WERI-Rb-1 (cell line): ENCODE results near the gene TPRA1.

ENCODE experiments used
- DNase-seq: peaks from one replicate; pipeline ENCODE4 v3.0.0-alpha.2; 2020
- H3K27ac ChIP-seq: fragments of 250-450 bp; sonication (Bioruptor Pico); 2 replicates; pipeline ENCODE4 v1.5.1; 2020; ENCODE audit warnings: mild to moderate bottlenecking, moderate library complexity
- H3K27me3 ChIP-seq: fragments of 250-450 bp; sonication (Bioruptor Pico); 2 replicates; pipeline ENCODE4 v1.5.1; 2021; ENCODE audit warnings: mild to moderate bottlenecking, low read depth, moderate library complexity; ENCODE audit not compliant: insufficient read depth, severe bottlenecking
- H3K36me3 ChIP-seq: fragments of 250-450 bp; sonication (Bioruptor Pico); 2 replicates; pipeline ENCODE4 v1.5.1; 2020; ENCODE audit warnings: mild to moderate bottlenecking, moderate library complexity
- H3K4me3 ChIP-seq: 2 replicates; pipeline ENCODE4 v1.5.1; 2011; ENCODE audit warnings: low read depth, mild to moderate bottlenecking, control low read depth, low read length
- H3K9me3 ChIP-seq: fragments of 250-450 bp; sonication (Bioruptor Pico); 2 replicates; pipeline ENCODE4 v1.5.1; 2021; ENCODE audit warnings: mild to moderate bottlenecking, moderate library complexity; ENCODE audit not compliant: severe bottlenecking
- CTCF ChIP-seq: IDR thresholded peaks from 2 replicates; pipeline ENCODE4 v1.5.1; 2011; ENCODE audit warnings: low read depth, mild to moderate bottlenecking, control low read depth, inconsistent platforms, low read length

The TPRA1 gene

GRCh38 chr3:127574880-127575878 lies 15.4 kb downstream of the TPRA1 start:
- Histone ChIP-seq H3K4me3 (no peak overlapping the region), H3K27ac (no peak overlapping the region), H3K36me3 (peaks cover 40% of the 10 kb centered on the region), H3K9me3 (no peaks in the 10 kb centered on the region), H3K27me3 (no peaks in the 10 kb centered on the region)
- peak; percentile 89 for DNase-seq
- peak; percentile 96 for TF ChIP-seq CTCF

GRCh38 chr3:127573912-127574311 lies 16.6 kb downstream of the TPRA1 start:
- Histone ChIP-seq H3K9me3 (no peaks in the 10 kb centered on the region), H3K27me3 (no peaks in the 10 kb centered on the region), H3K36me3 (peaks cover 36% of the 10 kb centered on the region), H3K27ac (no peak overlapping the region), H3K4me3 (no peak overlapping the region)
- no peak for TF ChIP-seq CTCF
- DNase-seq: no peak

GRCh38 chr3:127573401-127573800 lies 17.1 kb downstream of the TPRA1 start:
- no peak for DNase-seq
- no peaks in the 10 kb centered on the region for H3K27me3 ChIP-seq
- TF ChIP-seq CTCF: no peak
- no peak overlapping the region for H3K4me3 ChIP-seq
- no peak overlapping the region for H3K27ac ChIP-seq
- H3K36me3 ChIP-seq: peaks cover 36% of the 10 kb centered on the region
- H3K9me3 ChIP-seq: no peaks in the 10 kb centered on the region

GRCh38 chr3:127572735-127573134 lies 17.8 kb downstream of the TPRA1 start:
- H3K4me3 ChIP-seq: no peak overlapping the region
- H3K27me3 ChIP-seq: no peaks in the 10 kb centered on the region
- no peaks in the 10 kb centered on the region for H3K9me3 ChIP-seq
- peaks cover 36% of the 10 kb centered on the region for H3K36me3 ChIP-seq
- TF ChIP-seq CTCF: no peak
- no peak for DNase-seq
- no peak overlapping the region for H3K27ac ChIP-seq

GRCh38 chr3:127572186-127572585 lies 18.3 kb downstream of the TPRA1 start:
- TF ChIP-seq CTCF: no peak
- DNase-seq: no peak
- Histone ChIP-seq H3K27me3 (no peaks in the 10 kb centered on the region), H3K4me3 (no peak overlapping the region), H3K27ac (no peak overlapping the region), H3K36me3 (peaks cover 36% of the 10 kb centered on the region), H3K9me3 (no peaks in the 10 kb centered on the region)
